Endodermal cell (in vitro differentiated cells): Measurements from ENCODE around the gene ADGRG7. TPM values are rescaled to one million over a fixed set of nuclear protein-coding genes. Genes with fewer than 3 reads are reported as not detected.
"Not testable (repeated sequence)": the region's sequence is repeated elsewhere in the genome, so short reads cannot be mapped to it uniquely, and the experiment has no call there.

Experiments used
- DNase-seq: peaks from one replicate; pipeline ENCODE4 v3.0.0-alpha.2; 2017
- H3K27ac ChIP-seq: 2 replicates; pipeline ENCODE4 v1.5.1; 2013; ENCODE audit warnings: mild to moderate bottlenecking, low read depth, low read length, moderate library complexity
- H3K27me3 ChIP-seq: 2 replicates; pipeline ENCODE4 v1.6.1; 2013; ENCODE audit warnings: mild to moderate bottlenecking, low read length, moderate library complexity; ENCODE audit not compliant: insufficient read depth, control insufficient read depth, poor library complexity, severe bottlenecking
- H3K36me3 ChIP-seq: 2 replicates; pipeline ENCODE4 v1.7.0; 2013; ENCODE audit warnings: mild to moderate bottlenecking, low read length, moderate library complexity; ENCODE audit not compliant: control insufficient read depth, insufficient read depth
- H3K4me1 ChIP-seq: one replicate; pipeline ENCODE4 v1.7.0; 2013; ENCODE audit warnings: low read length; ENCODE audit not compliant: control insufficient read depth, insufficient read depth
- H3K4me3 ChIP-seq: 2 replicates; pipeline ENCODE4 v1.5.1; 2013; ENCODE audit warnings: mild to moderate bottlenecking, low read length, moderate library complexity
- H3K9ac ChIP-seq: 2 replicates; pipeline ENCODE4 v1.6.1; 2013; ENCODE audit warnings: mild to moderate bottlenecking, low read length, moderate library complexity; ENCODE audit not compliant: poor library complexity, severe bottlenecking; ENCODE audit errors: extremely low read depth
- H3K9me3 ChIP-seq: 2 replicates; pipeline ENCODE4 v1.6.1; 2013; ENCODE audit warnings: mild to moderate bottlenecking, low read length, moderate library complexity; ENCODE audit not compliant: control insufficient read depth
- H3K27ac Mint-ChIP-seq: 2 replicates; pipeline ENCODE4 v1.8.0; 2020; ENCODE audit warnings: mixed read lengths
- H3K27me3 Mint-ChIP-seq: 2 replicates; pipeline ENCODE4 v1.8.0; 2021; ENCODE audit warnings: mild to moderate bottlenecking, mixed read lengths; ENCODE audit not compliant: insufficient read depth
- H3K36me3 Mint-ChIP-seq: 2 replicates; pipeline ENCODE4 v1.8.0; 2020; ENCODE audit warnings: low read depth, mixed read lengths
- H3K4me1 Mint-ChIP-seq: 2 replicates; pipeline ENCODE4 v1.8.0; 2020; ENCODE audit warnings: mixed read lengths
- H3K4me3 Mint-ChIP-seq: 2 replicates; pipeline ENCODE4 v1.8.0; 2020; ENCODE audit warnings: mild to moderate bottlenecking, moderate library complexity, mixed read lengths
- H3K9me3 Mint-ChIP-seq: 2 replicates; pipeline ENCODE4 v1.8.0; 2020; ENCODE audit warnings: mild to moderate bottlenecking, mixed read lengths
- WGBS, 2 experiments: methylation state at CpG; one replicate each; pipeline versions ENCODE4 v1.1.5 to v1.1.7; 2013; ENCODE audit warnings: missing lambda C conversion rate in 2 of 2, mixed read lengths in 1 of 2; ENCODE audit not compliant: insufficient coverage in 1 of 2, insufficient read length in 1 of 2; 5-methylcytosine and 5-hydroxymethylcytosine counted together
- total RNA-seq, 2 donors: library from RNA; stranded (reverse); fragmentation: NEBNext Ultra II Directional in 1 of 2; extraction: Animal tissue kit (Norgen Biotek cat#: 25700) in 1 of 2; gene quantifications; 2 replicates in 1 of 2; 3 replicates in 1 of 2; pipeline ENCODE4 v1.2.1, GENCODE V29; 2021
- TF ChIP-seq, protein P1 (sequence below): fragments of 200-600 bp; sonication (generic); conservative IDR thresholded peaks from 2 replicates; pipeline ENCODE4 v1.5.0; 2021; ENCODE audit warnings: antibody characterized with exemption, mild to moderate bottlenecking

The ADGRG7 gene
- total RNA-seq, 2 donors from 2014 or later: 0.70 to 2.1 TPM

DNA sequence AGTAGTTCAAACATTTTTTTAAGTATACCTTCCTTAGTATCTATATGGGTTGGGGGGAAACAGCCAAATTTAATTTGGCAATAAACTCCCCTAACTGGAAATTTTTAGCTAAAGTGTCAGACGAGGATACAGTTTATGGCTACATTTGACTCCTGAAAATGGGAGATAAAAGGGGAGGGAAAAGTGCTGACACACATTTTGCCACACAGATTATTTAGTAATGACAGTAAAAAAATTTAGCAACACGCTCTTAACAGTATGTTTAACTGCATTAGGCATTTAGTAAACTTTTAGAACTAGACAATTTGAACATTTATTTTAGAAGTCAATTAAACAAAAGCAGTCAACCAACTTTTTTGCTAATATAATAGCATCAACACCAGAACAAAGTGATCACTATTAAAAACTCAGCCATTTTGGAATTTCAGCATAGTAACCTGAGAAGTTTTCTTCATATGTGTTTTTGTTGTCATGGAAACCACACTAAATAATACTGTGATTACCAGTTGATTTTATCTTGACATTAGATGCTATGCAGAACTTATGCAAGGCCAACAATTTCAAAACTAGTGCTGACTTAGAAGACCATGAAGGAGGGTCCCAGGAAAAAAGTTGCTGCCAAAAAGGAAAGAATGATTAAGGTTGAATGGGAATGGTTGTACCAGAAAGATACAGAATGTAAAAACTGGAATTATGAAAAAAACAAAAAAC, 52.9 kb downstream of the ADGRG7 start:
- Mint-ChIP-seq H3K27me3 (no peaks in the 10 kb centered on the region), H3K27ac (no peak overlapping the region)

DNA sequence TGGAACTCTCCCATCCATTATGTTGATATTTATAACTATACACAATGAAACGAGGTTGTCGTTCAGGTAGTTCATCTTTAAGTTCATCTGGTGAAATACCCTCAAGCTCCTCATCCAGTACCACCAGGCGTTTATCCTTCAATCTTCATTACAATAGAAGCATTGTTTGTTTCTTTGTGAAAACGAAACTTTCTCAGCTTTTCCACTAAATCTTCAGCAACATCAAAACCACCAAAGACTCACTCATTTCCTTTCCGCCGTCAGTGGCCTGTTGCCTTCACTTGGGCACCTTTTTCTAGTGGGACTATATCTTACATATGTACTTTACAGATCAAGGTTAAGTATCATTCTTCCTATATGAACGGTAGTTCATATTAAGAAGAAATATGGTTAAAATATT, 55.8 kb downstream of the ADGRG7 start:
- DNase-seq: no peak
- Histone ChIP-seq H3K4me3 (no peak overlapping the region), H3K9ac (no peak overlapping the region), H3K4me1 (peaks cover 4% of the 10 kb centered on the region), H3K27me3 (no peaks in the 10 kb centered on the region), H3K36me3 (no peaks in the 10 kb centered on the region), H3K9me3 (peaks cover 5% of the 10 kb centered on the region), H3K27ac (no peak overlapping the region)
- TF ChIP-seq, protein P1, sequence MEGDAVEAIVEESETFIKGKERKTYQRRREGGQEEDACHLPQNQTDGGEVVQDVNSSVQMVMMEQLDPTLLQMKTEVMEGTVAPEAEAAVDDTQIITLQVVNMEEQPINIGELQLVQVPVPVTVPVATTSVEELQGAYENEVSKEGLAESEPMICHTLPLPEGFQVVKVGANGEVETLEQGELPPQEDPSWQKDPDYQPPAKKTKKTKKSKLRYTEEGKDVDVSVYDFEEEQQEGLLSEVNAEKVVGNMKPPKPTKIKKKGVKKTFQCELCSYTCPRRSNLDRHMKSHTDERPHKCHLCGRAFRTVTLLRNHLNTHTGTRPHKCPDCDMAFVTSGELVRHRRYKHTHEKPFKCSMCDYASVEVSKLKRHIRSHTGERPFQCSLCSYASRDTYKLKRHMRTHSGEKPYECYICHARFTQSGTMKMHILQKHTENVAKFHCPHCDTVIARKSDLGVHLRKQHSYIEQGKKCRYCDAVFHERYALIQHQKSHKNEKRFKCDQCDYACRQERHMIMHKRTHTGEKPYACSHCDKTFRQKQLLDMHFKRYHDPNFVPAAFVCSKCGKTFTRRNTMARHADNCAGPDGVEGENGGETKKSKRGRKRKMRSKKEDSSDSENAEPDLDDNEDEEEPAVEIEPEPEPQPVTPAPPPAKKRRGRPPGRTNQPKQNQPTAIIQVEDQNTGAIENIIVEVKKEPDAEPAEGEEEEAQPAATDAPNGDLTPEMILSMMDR: no peak
- Mint-ChIP-seq H3K27ac (no peak overlapping the region), H3K36me3 (peaks cover 3% of the 10 kb centered on the region), H3K4me3 (no peak overlapping the region), H3K9me3 (peaks cover 13% of the 10 kb centered on the region), H3K27me3 (no peaks in the 10 kb centered on the region), H3K4me1 (peaks cover 5% of the 10 kb centered on the region)
- WGBS, 2 experiments: 84 to 94% methylated on average over 4 to 7 of the region's 7 CpGs

More for the DNA sequence above, 52.9 kb downstream of the ADGRG7 start:
- no peak overlapping the region for H3K9ac ChIP-seq
- H3K9me3 ChIP-seq: no peaks in the 10 kb centered on the region
- peaks cover 6% of the 10 kb centered on the region for H3K4me1 Mint-ChIP-seq
- no peaks in the 10 kb centered on the region for H3K27me3 ChIP-seq
- H3K36me3 Mint-ChIP-seq: no peaks in the 10 kb centered on the region
- WGBS, 2 experiments: 84% methylated on average over 2 of the region's 2 CpGs; no CpG with 5 or more reads in 1 of the 2 experiments
- H3K9me3 Mint-ChIP-seq: peaks cover 2% of the 10 kb centered on the region
- H3K4me3 Mint-ChIP-seq: no peak overlapping the region
- DNase-seq: no peak
- no peaks in the 10 kb centered on the region for H3K36me3 ChIP-seq
- H3K4me3 ChIP-seq: no peak overlapping the region
- H3K27ac ChIP-seq: no peak overlapping the region
- peaks cover 4% of the 10 kb centered on the region for H3K4me1 ChIP-seq
- TF ChIP-seq, protein P1: no peak

DNA sequence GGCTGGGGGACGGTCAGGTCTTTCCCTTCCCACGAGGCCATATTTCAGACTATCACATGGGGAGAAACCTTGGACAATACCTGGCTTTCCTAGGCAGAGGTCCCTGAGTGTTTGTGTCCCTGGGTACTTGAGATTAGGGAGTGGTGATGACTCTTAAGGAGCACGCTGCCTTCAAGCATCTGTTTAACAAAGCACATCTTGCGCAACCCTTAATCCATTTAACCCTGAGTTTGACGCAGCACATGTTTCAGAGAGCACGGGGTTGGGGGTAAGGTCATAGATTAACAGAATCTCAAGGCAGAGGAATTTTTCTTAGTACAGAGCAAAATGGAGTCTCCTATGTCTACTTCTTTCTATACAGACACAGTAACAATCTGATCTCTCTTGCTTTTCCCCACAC, 57.3 kb downstream of the ADGRG7 start:
- 80% methylated on average over 4 of the region's 6 CpGs; no CpG with 5 or more reads in 1 of the 2 experiments for WGBS, 2 experiments
- H3K36me3 ChIP-seq, H3K27ac Mint-ChIP-seq, DNase-seq, H3K4me3 ChIP-seq, H3K36me3 Mint-ChIP-seq, H3K4me1 Mint-ChIP-seq, H3K27me3 ChIP-seq, H3K9ac ChIP-seq, H3K4me3 Mint-ChIP-seq, H3K27me3 Mint-ChIP-seq, H3K27ac ChIP-seq, H3K9me3 ChIP-seq, H3K4me1 ChIP-seq: not testable (repeated sequence)
- peaks cover 27% of the 10 kb centered on the region for H3K9me3 Mint-ChIP-seq

DNA sequence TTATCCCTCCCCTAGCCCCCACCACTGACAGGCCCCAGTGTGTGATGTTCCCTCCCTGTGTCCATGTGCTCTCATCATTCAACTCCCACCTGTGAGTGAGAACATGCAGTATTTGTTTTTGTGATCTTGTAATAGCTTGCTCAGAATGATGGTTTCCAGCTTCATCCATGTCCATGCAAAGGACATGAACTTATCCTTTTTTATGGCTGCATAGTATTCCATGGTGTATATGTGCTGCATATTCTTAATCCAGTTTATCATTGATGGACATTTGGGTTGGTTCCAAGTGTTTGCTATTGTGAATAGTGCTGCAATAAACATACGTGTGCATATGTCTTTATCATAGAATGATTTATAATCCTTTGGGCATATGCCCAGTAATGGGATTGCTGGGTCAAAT, 57.9 kb downstream of the ADGRG7 start:
- not testable (repeated sequence) for H3K27me3 Mint-ChIP-seq, DNase-seq, H3K4me3 Mint-ChIP-seq, H3K36me3 ChIP-seq, H3K27ac Mint-ChIP-seq, H3K4me1 ChIP-seq, H3K9ac ChIP-seq, H3K4me3 ChIP-seq, H3K27me3 ChIP-seq, H3K9me3 ChIP-seq, H3K4me1 Mint-ChIP-seq, H3K36me3 Mint-ChIP-seq, H3K27ac ChIP-seq
- peaks cover 30% of the 10 kb centered on the region for H3K9me3 Mint-ChIP-seq
- 95% methylated on average over 1 of the region's 1 CpG; no CpG with 5 or more reads in 1 of the 2 experiments for WGBS, 2 experiments

DNA sequence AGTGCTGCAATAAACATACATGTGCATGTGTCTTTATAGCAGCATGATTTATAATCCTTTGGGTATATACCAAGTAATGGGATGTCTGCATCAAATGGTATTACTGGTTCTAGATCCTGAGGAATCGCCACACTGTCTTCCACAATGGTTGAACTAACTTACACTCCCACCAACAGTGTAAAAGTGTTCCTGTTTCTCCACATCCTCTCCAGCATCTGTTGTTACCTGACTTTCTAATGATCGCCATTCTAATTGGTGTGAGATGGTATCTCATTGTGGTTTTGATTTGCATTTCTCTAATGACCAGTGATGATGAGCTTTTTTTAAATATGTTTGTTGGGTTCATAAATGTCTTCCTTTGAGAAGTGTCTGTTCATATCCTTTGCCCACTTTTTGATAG, 61.6 kb downstream of the ADGRG7 start:
- not testable (repeated sequence) for H3K27ac Mint-ChIP-seq, H3K4me1 Mint-ChIP-seq, H3K4me3 Mint-ChIP-seq, H3K9ac ChIP-seq, DNase-seq, H3K27me3 Mint-ChIP-seq, H3K36me3 ChIP-seq, H3K9me3 ChIP-seq, H3K27ac ChIP-seq, H3K4me3 ChIP-seq, H3K4me1 ChIP-seq, H3K36me3 Mint-ChIP-seq, H3K27me3 ChIP-seq
- 94 to 100% methylated on average over 1 of the region's 2 CpGs for WGBS, 2 experiments
- peaks cover 32% of the 10 kb centered on the region for H3K9me3 Mint-ChIP-seq
